ENCODE measurements around the gene ECSCR. TPM values are rescaled to one million over a fixed set of nuclear protein-coding genes. Genes with fewer than 3 reads are reported as not detected.

The ECSCR gene
- total and polyA plus RNA-seq, 2 donors (not counting 3 experiments of a cell fraction or from before 2014, with no cell fraction given), result 365 to 1,085 TPM

GRCh38 chr5:139494832-139495231, 32.3 kb upstream of the ECSCR start:
- TF ChIP-seq GATA2 (IDR thresholded peaks at IDR 0.05; ENCODE audit: insufficient read depth, insufficient read length, low read depth, low read length), result peak; percentile 57
- TF ChIP-seq CTCF (IDR thresholded peaks at IDR 0.05; ENCODE audit: extremely low read depth in 1 of 2, insufficient read depth in 1 of 2, low read depth in 1 of 2, low read length in 2 of 2), result no peak
- no peak for TF ChIP-seq POLR2AphosphoS5 (IDR thresholded peaks at IDR 0.05; ENCODE audit: insufficient read depth, low read depth, low read length)
- no peak for TF ChIP-seq FOS (IDR thresholded peaks at IDR 0.05; ENCODE audit: borderline replicate concordance, insufficient read depth, low read length)
- TF ChIP-seq EZH2 (IDR thresholded peaks at IDR 0.05; ENCODE audit: borderline replicate concordance, low read depth, low read length, severe bottlenecking), result no peak
- TF ChIP-seq MYC (IDR thresholded peaks at IDR 0.05; ENCODE audit: low read depth, low read length), result no peak
- no peak for TF ChIP-seq JUN (IDR thresholded peaks at IDR 0.05; ENCODE audit: borderline replicate concordance, insufficient read depth, insufficient read length, low read depth)
- peak; percentile 76 for FAIRE-seq
- H3K4me1 ChIP-seq (ENCODE audit: control insufficient read depth, extremely low read depth, insufficient read depth, low read length), result peaks cover 33% of the 10 kb centered on the region
- peak overlapping the region; percentile 98 for H3K27ac ChIP-seq (ENCODE audit: insufficient read depth, low read depth, low read length)
- peak overlapping the region; percentile 71 for H2AFZ ChIP-seq (ENCODE audit: low read depth, low read length)
- CTCF ChIA-PET, result interaction anchor here (1.1 to 6.8 kb wide), 5 partner anchors 13 to 72 kb away, joined by 3 to 39 read pairs (median 11); partner anchors contain the start of genes STING1 and UBE2D2
- peak overlapping the region; percentile 9 for H3K9ac ChIP-seq (replicated peaks; ENCODE audit: extremely low read depth, insufficient read depth, low read length)
- H4K20me1 ChIP-seq (replicated peaks; ENCODE audit: control insufficient read depth, extremely low read depth, insufficient read depth, low read length), result no peaks in the 10 kb centered on the region
- POLR2A ChIA-PET, result interaction anchor here (1.7 to 2.7 kb wide), 3 partner anchors 13 to 66 kb away, joined by 3 to 11 read pairs (median 10); partner anchors contain the start of genes ECSCR, STING1 and UBE2D2
- H3K4me2 ChIP-seq (ENCODE audit: insufficient read depth, low read length), result peak overlapping the region; percentile 78
- dilution Hi-C loops (cut with MboI; ENCODE audit: extremely low pct_ligation_motif_present, low sequenced_read_pairs), result no loop called here
- intact Hi-C loops (cut with micrococcal nuclease), result no loop called here
- no peak overlapping the region for H3K4me3 ChIP-seq (replicated peaks in 1 of 3; ENCODE audit: insufficient read depth in 1 of 3, low read depth in 1 of 3, low read length in 3 of 3)
- H3K9me3 ChIP-seq (replicated peaks; ENCODE audit: control insufficient read depth, insufficient read depth, low read length), result no peaks in the 10 kb centered on the region
- no peaks in the 10 kb centered on the region for H3K36me3 ChIP-seq (ENCODE audit: control insufficient read depth in 2 of 2, extremely low read depth in 1 of 2, insufficient read depth in 2 of 2, low read length in 2 of 2)
- no peaks in the 10 kb centered on the region for H3K27me3 ChIP-seq (ENCODE audit: control insufficient read depth in 2 of 2, insufficient read depth in 2 of 2, low read length in 2 of 2)
- H3K9me1 ChIP-seq (replicated peaks; ENCODE audit: control insufficient read depth, extremely low read depth, insufficient read depth, low read length), result no peaks in the 10 kb centered on the region
- DNase-seq (ENCODE audit: low read depth, low spot score), result peak; percentile 72
- no peaks in the 10 kb centered on the region for H3K79me2 ChIP-seq (ENCODE audit: control insufficient read depth, insufficient read depth, low read length)
- no TSS peak for BruUV-seq (replicated peaks)
